HG03097 (cell line): ENCODE results near the gene PMIS2.

Source experiments
- ATAC-seq: cut with Tn5 transposase; IDR thresholded peaks from one replicate; pipeline ENCODE4 v1.9.1; 2021; ENCODE audit not compliant: unreplicated experiment, low FRiP score

The PMIS2 gene

GRCh38 chr19:35556025-35556590 lies 29.9 kb upstream of the PMIS2 start:
- ATAC-seq = no peak

DNA sequence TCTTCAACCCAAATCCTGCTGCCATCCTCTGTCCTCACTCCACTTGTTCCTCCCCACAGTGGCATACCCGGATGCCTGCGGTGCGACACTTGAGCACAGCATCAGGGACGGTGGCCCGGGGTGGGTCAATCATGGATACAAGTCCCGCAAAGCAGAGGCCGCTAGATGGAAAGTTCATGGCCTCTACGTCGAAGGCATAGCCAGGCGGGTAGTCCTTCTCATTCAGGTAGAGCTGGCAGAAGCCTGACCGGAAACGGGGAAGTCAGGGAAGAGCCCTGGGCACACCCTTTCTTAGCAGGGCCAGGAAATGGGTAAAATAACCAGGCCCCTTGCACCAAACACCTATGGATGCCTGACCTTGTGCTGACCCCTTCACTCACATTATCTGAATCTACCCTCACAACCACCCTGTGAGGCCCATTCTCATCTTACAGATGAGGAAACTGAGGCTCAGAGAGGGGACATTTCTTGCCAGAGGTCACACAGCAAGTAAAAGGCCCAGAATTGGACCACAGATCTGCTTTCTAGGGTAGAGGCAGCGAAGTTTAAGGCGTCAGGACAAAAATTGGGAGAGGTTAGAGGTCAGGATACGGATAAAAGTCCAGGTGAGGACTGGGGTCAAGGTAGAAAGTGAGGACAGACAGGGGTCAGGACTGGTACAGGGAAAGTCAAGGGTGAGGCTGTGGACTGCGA lies 29.0 kb upstream of the PMIS2 start:
- ATAC-seq = no peak

- ATAC-seq = no peak
Measured at GRCh38 chr19:35557539-35558399, 28.2 kb upstream of the PMIS2 start.

- no peak for ATAC-seq
Measured at GRCh38 chr19:35558400-35559280, 27.3 kb upstream of the PMIS2 start.

DNA sequence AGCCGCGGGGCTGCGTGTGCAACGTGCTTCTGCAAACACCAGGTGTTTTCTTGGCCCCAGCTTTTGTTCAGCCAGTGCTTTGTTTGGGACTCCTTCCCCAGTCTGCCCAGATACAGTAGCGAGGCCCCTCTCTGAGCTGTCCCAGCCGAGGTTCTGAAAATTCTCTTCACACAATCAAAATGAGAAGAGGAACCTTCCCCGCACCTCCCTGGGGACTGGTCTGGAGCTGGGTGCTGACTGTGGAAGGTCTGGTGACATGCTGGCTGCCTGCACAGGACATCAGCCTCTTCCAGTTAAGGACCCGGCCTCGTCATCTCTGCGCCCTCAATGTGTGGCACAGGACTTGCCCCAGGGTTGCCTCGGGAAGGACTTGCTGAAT lies 26.7 kb upstream of the PMIS2 start:
- ATAC-seq = no peak

GRCh38 chr19:35559781-35560180 lies 26.2 kb upstream of the PMIS2 start:
- no peak for ATAC-seq

DNA sequence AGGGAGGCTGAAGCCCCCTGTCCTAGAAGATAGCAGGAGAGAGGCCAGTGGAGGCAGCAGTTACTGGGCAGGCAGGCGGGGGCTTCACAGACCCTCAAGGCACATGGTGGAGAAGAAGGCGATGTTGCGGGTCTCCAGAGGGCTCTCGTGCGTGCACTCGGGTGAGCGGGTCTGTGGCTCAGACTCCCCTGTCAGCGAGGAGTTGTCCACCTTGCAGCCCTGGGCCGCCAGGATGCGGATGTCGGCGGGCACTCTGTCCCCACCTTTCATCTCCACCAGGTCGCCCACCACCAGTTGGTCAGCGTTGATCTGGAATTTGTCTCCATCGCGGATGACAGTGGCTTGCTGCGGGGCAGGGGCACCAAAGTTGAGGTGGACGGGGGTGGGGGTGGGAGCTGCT lies 25.7 kb upstream of the PMIS2 start:
- ATAC-seq = no peak

DNA sequence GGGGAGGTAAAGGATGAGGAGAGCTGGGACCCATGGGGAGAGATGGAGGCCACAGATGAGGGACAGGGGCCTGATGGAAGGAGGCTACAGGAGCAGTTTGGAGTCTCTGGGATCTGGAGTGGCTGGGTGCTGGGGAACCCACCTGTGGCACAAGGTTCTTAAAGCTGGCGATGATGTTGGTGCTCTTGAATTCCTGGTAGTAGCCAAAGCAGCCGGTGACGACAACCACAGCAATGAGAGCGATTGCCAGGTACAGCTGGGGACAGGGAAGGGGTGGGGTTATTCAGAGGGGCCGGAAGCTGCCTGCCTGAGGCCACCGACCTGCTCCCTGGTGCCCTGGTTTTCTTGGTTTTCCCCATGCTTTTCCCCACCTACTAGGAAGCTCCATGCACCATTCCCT lies 25.3 kb upstream of the PMIS2 start:
- ATAC-seq = no peak

- no peak for ATAC-seq
Measured at GRCh38 chr19:35561436-35561835, 24.5 kb upstream of the PMIS2 start.

DNA sequence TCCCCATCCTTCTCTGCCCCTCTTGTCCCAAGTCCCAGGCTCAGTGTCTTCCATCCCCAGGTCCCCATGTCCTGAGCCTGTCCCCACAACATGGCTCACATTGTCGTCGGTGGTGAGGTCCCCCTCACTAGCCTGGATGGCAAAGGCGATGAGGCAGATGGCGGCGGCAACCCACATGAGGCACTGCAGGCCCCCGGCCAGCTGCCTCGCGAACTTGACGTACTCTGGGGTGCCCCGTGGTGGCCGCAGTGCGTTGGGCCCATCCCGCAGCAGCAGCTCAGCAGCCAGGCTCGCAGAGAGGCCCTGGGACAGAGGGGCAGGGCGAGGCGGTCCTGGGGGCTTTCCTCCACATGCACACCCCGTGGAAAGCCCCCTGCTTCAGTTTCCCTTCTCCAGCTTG lies 23.6 kb upstream of the PMIS2 start:
- no peak for ATAC-seq

DNA sequence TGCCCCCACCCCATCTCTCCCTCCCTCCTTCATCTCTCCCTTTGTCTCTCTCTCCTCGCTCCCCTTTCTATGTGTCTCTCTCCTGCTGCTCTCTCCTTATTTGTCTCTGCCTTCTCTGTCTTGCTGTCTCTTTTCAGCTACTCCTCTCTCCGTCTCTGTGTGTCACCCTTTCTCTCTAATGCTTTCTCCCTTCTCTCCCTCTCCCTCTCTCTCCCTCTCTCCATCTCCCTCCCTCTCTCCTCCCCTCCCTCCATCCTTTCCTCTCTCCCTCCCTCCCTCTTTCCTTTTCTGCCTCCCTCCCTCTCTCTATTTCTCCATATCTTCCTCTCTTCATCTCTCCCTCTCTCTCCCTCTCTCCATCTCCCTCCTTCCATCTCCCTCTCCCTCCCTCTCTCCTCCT lies 23.2 kb upstream of the PMIS2 start:
- no peak for ATAC-seq

DNA sequence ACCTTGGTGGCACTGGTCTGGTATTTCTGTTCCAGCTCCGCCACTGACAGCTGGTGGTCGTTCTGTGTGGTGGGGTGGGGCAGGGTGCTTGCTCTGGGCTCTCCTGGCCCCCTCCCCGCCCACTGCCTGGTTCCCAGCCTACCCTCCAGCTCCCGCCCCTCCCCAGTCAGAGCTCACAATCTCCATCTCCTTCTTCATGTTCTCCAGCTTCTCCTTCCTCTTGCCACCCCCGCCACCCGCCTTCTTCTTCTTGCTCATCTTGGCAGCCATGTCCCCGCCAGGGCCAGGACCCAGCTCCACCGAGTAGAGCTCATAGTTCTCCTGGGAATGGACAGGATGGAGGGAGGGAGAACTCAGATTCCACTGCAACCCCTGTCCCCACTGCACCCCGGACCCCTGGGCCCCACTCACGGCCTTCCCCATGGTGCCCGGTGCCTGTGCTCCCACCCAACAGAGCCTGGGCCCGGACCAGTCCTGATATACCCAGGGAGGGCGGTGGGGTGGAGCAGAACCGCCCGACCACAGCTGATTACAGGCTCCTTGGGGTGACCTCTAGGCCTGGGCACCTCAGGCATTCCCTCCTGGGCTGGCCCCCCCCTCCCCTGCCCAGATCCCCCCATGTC lies 22.7 kb upstream of the PMIS2 start, which contains the start of gene ATP4A:
ATP4A (minus strand) TSS at position 452 of the 623 bp plus-strand sequence; CDS start at position 423, 29 bp downstream.
- no peak for ATAC-seq

GRCh38 chr19:35565016-35565856 lies 20.7 kb upstream of the PMIS2 start:
- no peak for ATAC-seq

GRCh38 chr19:35566738-35567137 lies 19.2 kb upstream of the PMIS2 start:
- ATAC-seq = no peak

DNA sequence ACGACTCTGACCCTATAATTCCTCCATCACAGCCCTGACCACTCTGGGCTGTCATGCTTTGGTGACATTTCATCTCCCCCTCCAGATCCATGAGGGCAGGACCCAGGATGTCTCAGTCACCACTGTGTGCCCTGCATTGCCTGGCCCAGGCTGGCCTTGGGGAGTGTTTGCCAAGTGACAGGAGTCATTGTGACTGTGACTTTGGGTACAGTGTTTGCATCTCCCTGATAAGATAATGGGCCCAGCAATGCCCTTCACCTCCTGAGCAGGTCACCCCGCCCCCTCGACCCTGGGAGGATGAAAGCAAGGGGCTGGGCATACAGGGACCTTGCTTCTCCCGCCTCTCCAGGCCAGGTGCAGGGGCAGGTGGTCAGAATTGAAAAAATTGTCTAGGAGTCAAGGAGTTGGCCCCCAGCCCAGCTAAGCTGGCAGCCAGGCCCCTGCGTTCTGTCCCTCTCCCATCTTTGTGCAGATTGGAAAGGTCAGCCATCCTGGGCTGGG lies 16.6 kb upstream of the PMIS2 start:
- ATAC-seq = no peak

- ATAC-seq = no peak
Measured at GRCh38 chr19:35571406-35571965, 14.5 kb upstream of the PMIS2 start.

DNA sequence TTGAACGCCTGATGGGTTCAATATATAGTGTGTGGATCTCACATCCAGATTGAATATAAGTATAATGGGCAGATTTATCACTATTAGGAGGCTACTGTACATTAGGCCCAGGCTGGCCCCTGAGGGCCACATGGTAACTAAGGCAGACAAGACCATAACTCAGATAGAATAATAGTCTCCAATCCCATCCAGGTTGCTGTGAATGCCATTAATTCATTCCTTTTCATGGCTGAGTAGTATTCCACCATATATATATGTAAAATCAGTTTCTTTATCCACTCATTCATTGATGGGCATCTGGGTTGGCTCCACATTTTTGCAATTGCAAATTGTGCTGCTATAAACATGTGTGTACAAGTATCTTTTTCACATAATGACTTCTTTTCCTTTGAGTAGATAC lies 8.1 kb upstream of the PMIS2 start:
- no peak for ATAC-seq

DNA sequence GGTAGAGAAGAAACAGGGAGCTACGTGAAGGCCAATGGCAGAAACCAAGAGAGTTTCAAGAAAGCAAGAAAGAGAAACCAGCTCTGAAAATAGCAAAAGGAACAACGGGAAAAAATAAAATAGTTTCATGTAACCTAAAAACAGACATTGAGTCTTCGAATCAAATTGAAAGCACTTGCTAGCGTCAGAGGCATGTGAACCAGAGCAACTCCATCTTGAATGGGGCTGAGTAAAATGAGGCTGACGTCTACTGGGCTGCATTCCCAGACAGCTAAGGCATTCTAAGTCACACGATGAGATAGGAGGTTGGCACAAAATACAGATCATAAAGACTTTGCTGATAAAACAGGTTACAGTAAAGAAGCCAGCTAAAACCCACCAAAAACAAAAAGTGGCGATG lies 7.3 kb upstream of the PMIS2 start:
- no peak for ATAC-seq

DNA sequence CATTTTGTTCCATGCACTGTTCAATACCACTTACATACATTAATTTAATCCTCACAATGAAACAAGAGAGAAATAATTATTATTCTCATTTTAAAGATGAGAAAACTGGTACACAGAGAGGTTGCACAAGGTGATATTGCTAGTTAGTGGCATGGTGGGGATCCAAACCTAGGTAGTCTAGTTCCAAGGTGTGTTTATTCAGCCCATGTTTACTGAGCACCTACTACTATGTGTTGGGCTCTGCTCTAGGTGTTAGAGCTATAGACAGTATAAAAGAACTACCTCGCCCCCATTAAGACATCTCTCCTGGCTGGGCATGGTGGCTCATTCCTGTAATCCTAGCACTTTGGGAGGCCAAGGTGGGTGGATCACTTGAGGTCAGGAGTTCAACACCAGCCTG lies 3.2 kb upstream of the PMIS2 start:
- ATAC-seq = no peak
